ENCODE measurements around the gene WASF2.

- TF ChIP-seq CTCF (IDR thresholded peaks at IDR 0.05; ENCODE audit: poor library complexity, severe bottlenecking): no peak
- no peak for TF ChIP-seq REST (IDR thresholded peaks at IDR 0.05; ENCODE audit: borderline replicate concordance)
- TF ChIP-seq EP300 (conservative IDR thresholded peaks at IDR 0.05; ENCODE audit: poor library complexity, severe bottlenecking): no peak
- TF ChIP-seq EZH2 (IDR thresholded peaks at IDR 0.05; ENCODE audit: borderline replicate concordance, insufficient read depth, low read length, poor library complexity, severe bottlenecking): no peak
- TF ChIP-seq POLR2AphosphoS5 (IDR thresholded peaks at IDR 0.05): no peak
- TF ChIP-seq MXI1 (conservative IDR thresholded peaks at IDR 0.05; ENCODE audit: poor library complexity, severe bottlenecking): no peak
- TF ChIP-seq SMC3 (conservative IDR thresholded peaks at IDR 0.05; ENCODE audit: poor library complexity): no peak
- no peak for TF ChIP-seq RAD21 (conservative IDR thresholded peaks at IDR 0.05)
Observed at GRCh38 chr1:27521861-27522431, 32.0 kb upstream of the WASF2 start.
